Fibroblast of skin of right biceps (primary cell): Measurements from ENCODE around the gene DNMT3L.
A peak's percentile ranks its signal among the peaks of the same experiment; 100 is the strongest.
"Not testable (repeated sequence)": the region's sequence is repeated elsewhere in the genome, so short reads cannot be mapped to it uniquely, and the experiment has no call there.

Source experiments
- DNase-seq: peaks from one replicate; pipeline ENCODE4 v3.0.0-alpha.2; 2013

The DNMT3L gene

GRCh38 chr21:44294391-44295162 is 32.9 kb upstream of the DNMT3L start:
- peak; percentile 48 for DNase-seq

- DNase-seq: no peak
Observed at GRCh38 chr21:44293551-44294231, 32.0 kb upstream of the DNMT3L start.

- no peak for DNase-seq
Observed at GRCh38 chr21:44292812-44293195, 31.1 kb upstream of the DNMT3L start.

- DNase-seq: no peak
Observed at GRCh38 chr21:44291936-44292811, 30.5 kb upstream of the DNMT3L start.

GRCh38 chr21:44291078-44291935 is 29.6 kb upstream of the DNMT3L start:
- DNase-seq: no peak

- no peak for DNase-seq
Observed at GRCh38 chr21:44290327-44291077, 28.8 kb upstream of the DNMT3L start.

GRCh38 chr21:44289381-44290010 is 27.8 kb upstream of the DNMT3L start:
- DNase-seq: no peak

- no peak for DNase-seq
Observed at GRCh38 chr21:44288251-44289110, 26.8 kb upstream of the DNMT3L start.

- DNase-seq: no peak
Observed at GRCh38 chr21:44286716-44287632, 25.3 kb upstream of the DNMT3L start.

GRCh38 chr21:44286086-44286715 is 24.5 kb upstream of the DNMT3L start:
- DNase-seq: no peak

GRCh38 chr21:44285138-44285992 is 23.7 kb upstream of the DNMT3L start, which contains the start of gene AIRE:
AIRE (plus strand) TSS chr21:44285876; CDS start chr21:44286007, 131 bp downstream.
- DNase-seq: peak; percentile 64

- DNase-seq: no peak
Observed at GRCh38 chr21:44283948-44284347, 22.3 kb upstream of the DNMT3L start.

- DNase-seq: not testable (repeated sequence)
Observed at GRCh38 chr21:44283211-44283785, 21.6 kb upstream of the DNMT3L start.

- DNase-seq: no peak
Observed at GRCh38 chr21:44282370-44282769, 20.7 kb upstream of the DNMT3L start.

- DNase-seq: no peak
Observed at GRCh38 chr21:44281801-44282200, 20.1 kb upstream of the DNMT3L start.

- DNase-seq: no peak
Observed at GRCh38 chr21:44279354-44280260, 17.9 kb upstream of the DNMT3L start.
